A673 (cell line): ENCODE results near the gene PHB1.

ENCODE experiments used
- CTCF ChIP-seq: fragments of 300-800, 200-600 bp; sonication (generic); conservative IDR thresholded peaks from 2 replicates; pipeline ENCODE4 v1.5.1; 2017; ENCODE audit warnings: low read depth, mild to moderate bottlenecking, antibody characterized with exemption, low read length, moderate library complexity, mixed read lengths
- EZH2 ChIP-seq: fragments of 200-600 bp; sonication (generic); IDR thresholded peaks from 2 replicates; pipeline ENCODE4 v1.6.1; 2017; ENCODE audit warnings: borderline replicate concordance, low read depth, mild to moderate bottlenecking, mixed read lengths, antibody characterized with exemption, low read length; ENCODE audit not compliant: poor library complexity, severe bottlenecking

GRCh38 chr17:49407981-49408501, 6.6 kb downstream of the PHB1 start:
- TF ChIP-seq CTCF (peak; percentile 95), EZH2 (no peak)
